Measurements from ENCODE around the gene SPDYC.

The SPDYC gene

DNA sequence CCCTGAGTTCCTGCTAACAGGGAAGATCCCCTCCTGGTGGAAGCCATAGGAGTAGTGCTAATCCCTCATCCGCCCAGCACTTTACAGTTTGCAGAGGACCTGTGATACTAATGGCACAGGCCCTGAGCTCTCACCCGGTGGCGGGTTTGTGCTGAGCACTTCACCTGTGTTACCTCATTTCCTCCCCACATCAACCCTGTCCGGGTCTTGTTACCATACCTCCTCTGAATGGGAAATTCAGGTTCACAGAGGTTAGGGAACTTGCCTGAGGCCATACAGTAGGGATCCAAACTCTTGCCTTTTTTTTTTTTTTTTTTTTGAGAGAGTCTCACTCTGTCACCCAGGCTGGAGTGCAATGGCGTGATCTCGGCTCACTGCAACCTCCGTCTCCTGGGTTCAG, 36.9 kb downstream of the SPDYC start:
- DNase-seq (ENCODE audit: low read depth) = no peak

DNA sequence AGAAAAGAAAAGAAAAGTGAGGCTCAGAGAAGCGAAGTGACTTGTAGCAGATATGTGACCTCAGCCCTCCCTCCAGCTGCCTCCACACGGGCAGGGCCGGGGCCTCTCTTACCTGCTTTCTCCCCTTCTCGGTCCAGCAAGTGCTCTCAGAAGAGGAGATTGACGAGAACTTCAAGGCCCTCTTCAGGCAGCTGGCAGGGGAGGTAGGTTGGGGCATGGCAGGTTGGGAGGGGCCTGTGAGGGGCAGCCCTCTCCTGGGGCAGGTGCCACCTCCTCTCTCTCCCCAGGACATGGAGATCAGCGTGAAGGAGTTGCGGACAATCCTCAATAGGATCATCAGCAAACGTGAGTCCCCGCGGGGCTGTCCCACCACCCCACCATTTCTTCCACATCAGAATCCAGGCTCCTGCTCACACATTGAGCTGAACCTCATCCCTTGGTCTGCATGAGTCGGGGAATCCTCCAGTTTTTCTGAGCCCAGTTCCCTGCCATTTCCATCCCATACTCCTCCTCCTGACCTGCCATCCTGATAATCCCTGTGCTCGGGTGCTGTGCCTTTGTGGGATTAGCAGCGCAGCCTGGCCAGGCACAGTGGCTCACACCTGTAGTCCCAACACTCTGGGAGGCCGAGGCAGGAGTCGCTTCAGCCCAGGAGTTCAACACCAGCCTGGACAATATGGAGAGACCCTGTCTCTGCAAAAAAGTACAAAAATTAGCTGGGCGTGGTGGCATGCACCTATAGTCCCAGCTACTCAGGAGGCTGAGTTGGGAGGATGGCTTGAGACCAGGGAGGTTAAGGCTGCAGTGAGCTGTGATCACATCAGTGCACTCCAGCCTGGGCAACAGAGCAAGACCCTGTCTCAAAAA, 38.1 kb downstream of the SPDYC start:
- no peak for DNase-seq (ENCODE audit: low read depth)

DNA sequence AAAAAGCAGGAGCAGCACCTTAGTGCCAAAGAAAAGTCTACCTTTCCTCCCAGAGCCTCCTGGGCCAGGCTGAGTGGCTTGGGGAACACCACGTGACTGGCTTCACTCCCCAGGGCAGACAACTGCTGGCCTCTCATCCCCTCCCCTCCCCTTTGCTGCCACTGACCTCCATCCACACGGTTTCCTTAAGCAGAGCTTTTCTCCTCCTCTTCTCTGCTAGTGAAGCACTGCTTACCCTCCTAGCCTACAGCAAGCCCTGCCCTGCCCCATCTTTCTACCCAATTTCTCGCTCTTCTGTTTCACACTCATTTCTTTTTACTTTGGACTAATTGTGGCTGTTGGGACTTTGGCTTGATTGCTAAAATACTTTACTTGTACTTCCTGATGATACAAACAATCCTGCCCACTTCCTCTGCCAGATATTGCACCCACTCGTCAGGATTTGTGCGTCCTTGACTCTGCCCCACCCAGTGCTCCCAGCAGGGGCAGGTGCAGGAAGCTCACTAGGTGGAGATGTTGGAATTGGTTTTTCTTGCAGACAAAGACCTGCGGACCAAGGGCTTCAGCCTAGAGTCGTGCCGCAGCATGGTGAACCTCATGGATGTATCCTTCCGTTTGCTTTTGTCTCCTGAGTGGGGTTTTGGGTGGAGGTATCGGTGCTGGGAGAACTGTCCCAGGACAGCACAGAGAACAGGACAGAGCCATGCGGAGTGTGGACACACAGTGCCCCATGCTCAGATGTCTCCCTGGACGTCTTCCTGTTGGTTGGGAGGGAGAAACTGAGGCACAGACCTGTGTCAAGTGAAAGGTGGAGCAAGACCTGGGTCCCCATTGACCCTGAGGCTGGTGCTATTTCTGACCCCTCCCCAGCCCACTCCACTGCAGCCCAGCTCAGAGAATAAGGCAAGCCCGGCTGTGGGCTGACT, 39.0 kb downstream of the SPDYC start:
- DNase-seq (ENCODE audit: low read depth) = no peak

DNA sequence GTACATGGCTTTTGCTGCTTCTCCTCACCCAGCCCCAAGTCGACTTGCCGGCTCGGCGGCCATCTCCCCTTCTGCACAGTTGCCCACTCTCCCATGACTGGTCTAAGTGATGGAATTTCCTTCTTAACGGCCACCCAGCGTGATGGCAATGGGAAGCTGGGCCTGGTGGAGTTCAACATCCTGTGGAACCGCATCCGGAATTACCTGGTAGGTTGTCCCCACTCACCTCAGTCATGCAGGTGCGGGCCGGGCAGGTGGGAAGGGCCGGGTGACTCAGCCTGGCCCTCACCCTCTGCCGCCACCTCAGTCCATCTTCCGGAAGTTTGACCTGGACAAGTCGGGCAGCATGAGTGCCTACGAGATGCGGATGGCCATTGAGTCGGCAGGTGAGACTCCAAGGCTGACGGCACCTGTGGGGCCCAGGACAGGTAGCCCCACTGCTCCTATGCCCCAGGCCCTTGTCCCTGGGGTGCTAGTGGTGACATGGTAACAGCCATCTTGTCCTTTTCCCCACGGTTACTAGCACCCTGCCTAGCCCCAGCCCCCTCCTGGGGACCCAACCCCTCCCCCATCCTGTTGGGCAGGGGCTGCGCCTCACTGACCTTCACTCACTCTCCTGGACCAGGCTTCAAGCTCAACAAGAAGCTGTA, 39.8 kb downstream of the SPDYC start:
- DNase-seq (ENCODE audit: low read depth) = no peak

DNA sequence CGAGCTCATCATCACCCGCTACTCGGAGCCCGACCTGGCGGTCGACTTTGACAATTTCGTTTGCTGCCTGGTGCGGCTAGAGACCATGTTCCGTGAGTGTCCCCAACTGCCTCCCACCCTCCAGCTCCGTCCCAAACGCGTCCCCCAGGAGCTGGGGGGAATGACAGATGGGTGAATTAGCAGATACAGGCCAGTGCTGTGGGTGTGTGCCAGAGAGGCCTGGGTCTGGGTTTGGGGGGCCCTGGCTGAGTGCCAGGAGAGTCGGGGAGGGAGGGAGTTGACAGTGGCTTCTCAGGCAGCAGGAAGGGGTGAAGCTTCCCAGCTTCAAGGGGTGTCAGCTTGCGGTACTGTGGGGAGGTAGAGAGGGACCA, 40.3 kb downstream of the SPDYC start:
- no peak for DNase-seq (ENCODE audit: low read depth)

DNA sequence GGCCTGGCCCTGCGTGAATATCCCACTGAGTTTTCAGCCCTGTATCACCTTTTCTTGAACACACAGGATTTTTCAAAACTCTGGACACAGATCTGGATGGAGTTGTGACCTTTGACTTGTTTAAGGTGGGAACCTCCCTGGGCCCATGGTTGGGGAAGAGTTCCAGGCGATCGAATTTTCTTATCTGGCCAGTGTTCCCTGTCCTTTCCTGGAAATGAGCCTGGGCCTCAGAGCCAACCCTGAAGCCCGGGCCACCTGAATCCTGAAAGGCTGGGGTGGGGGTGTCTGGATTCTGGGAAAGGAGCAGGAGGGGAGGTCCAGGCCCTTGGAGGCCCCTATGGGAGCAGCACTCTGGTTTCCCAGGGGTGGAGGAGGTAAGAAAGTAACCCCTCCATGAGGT, 40.7 kb downstream of the SPDYC start:
- no peak for DNase-seq (ENCODE audit: low read depth)

DNA sequence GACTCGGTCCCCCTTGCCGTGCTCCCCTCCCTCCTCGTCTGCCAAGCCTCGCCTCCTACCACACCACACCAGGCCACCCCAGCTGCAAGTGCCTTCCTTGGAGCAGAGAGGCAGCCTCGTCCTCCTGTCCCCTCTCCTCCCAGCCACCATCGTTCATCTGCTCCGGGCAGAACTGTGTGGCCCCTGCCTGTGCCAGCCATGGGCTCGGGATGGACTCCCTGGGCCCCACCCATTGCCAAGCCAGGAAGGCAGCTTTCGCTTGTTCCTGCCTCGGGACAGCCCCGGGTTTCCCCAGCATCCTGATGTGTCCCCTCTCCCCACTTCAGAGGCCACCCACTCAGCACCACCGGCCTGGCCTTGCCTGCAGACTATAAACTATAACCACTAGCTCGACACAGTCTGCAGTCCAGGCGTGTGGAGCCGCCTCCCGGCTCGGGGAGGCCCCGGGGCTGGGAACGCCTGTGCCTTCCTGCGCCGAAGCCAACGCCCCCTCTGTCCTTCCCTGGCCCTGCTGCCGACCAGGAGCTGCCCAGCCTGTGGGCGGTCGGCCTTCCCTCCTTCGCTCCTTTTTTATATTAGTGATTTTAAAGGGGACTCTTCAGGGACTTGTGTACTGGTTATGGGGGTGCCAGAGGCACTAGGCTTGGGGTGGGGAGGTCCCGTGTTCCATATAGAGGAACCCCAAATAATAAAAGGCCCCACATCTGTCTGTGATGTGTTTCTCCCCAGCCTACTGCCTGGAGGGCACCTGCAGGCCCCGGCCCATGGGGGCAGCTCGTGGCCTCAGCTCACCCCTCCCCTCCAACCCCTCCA, 41.5 kb downstream of the SPDYC start:
- no peak for DNase-seq (ENCODE audit: low read depth)

DNA sequence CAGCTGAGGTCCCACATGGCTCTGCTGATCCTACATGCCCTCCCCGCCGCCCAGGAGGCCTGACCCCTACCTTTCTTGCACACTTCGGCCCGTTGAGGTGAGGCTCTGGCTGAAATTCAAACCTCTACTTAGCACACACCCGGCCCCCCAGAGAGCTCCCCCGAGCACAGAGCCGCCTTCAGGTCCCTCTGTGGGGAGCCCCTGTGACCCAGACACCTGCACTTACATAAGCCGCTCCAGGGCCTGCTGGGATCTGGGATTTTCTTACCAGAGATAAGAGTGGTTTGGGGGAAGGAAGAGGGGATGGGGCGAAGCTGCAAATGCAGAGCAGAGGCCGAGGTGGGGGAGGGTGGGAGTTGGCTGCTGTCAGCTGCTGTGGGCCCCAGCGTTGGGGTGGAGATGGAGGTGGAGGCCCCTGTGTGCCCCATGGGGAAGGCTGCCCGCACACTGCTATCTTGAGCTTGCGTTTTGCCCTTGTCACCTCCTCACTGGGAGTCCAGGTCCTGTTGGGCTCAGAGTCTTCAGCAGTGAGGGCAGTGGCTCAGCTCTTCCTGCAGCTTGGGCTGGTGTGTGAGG, 42.3 kb downstream of the SPDYC start:
- no peak for DNase-seq (ENCODE audit: low read depth)

DNA sequence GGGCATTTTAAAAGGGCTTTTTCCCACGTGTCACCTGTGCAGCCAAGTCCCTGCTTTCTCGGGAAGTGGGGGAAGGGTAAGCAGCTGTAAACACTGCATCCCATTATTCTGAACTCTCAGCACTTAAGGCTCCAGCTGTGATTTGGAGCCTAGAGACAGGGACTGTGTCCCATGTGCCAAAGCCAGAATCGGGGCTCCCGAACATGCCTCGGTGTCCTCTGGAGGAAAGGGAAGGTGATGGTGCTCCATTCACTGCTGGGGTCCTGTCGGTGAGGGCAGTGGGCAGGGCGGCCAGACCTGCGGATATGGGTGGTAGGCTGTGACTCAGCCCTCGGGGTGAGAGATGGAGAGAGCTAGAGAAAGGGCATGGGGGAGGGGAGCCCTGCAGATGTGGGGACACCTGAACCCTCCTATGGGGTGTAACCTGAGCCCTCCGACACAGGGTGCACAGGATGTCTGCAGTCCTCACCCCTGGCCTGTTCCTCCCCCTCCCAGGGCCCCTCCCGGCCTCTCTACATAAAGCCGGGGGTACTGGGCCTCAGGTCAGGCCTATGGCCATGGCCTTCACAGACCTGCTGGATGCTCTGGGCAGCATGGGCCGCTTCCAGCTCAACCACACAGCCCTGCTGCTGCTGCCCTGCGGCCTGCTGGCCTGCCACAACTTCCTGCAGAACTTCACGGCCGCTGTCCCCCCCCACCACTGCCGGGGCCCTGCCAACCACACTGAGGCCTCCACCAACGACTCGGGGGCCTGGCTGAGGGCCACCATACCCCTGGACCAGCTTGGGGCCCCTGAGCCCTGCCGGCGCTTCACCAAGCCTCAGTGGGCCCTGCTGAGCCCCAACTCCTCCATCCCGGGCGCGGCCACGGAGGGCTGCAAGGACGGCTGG, 43.5 kb downstream of the SPDYC start:
- no peak for DNase-seq (ENCODE audit: low read depth)

DNA sequence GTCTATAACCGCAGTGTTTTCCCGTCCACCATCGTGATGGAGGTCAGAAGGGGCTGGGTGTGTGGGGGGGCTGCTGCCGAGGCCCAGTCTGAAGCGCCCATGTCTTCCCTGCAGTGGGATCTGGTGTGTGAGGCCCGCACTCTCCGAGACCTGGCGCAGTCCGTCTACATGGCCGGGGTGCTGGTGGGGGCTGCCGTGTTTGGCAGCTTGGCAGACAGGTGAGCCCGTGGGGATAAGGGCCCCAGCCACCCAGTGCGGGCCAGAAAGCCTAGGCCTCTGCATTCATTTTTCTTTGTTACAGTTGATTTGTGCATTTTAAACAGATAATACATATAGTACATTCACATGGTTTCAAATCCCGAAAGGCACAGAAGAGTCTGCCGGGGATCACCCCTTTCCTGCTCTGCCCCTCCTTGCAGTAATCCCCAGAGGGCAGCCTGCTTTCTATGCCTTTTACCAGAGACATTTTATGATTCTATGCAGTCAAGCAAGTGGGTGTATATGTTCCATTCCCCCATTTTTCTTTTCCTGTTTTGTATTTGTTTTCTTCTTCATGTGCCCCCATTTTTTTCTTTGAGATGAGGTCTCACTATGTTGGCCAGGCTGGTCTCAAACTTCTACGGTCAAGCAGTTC, 44.3 kb downstream of the SPDYC start:
- DNase-seq (ENCODE audit: low read depth) = no peak

DNA sequence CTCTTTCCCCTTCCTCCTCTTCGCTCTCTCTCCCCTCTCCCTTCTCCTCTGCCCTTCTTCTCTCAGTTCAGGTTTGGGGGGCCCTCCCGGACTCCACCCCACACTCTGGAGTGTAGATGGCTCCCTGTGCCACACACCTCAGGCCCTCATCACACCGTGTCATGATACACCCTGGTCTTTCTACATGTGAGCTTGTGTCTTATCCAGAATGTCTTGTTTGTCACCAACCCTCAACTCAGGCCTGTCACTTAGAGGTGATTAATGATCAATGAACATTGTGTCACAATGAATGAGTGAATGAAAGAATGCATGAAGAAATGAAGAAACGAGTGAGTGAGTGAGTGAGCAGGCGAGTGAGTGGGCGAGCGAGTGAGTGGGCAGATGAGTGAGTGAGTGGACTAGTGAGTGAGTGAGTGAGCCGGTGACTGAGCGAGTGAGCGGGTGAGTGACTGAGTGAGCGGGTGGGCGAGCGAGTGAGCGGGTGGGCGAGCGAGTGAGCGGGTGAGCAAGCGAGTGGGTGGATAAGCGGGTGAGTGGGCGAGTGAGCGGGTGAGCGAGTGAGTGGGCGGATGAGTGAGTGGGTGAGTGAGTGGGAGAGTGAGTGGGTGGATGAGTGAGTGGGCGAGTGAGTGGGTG, 45.5 kb downstream of the SPDYC start:
- DNase-seq (ENCODE audit: low read depth) = no peak

DNA sequence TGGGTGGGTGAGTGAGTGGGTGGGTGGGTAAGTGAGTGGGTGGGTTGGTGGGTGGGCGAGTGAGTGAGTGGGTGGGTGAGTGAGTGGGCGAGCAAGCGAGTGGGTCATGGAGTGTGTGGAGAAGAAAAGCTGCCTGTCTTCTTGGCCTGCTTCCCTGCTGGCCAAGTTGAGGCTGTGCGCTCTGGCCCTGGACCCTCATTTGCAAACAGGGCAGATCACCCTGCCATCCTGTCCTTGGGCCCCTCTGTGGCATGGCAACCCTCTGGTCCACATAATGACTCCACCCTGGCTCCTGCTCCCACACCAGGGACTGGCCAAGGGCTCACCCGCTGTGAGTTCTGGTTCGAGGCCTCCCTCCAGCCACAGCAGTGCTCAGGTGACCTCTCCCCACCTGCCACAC, 46.8 kb downstream of the SPDYC start:
- no peak for DNase-seq (ENCODE audit: low read depth)

DNA sequence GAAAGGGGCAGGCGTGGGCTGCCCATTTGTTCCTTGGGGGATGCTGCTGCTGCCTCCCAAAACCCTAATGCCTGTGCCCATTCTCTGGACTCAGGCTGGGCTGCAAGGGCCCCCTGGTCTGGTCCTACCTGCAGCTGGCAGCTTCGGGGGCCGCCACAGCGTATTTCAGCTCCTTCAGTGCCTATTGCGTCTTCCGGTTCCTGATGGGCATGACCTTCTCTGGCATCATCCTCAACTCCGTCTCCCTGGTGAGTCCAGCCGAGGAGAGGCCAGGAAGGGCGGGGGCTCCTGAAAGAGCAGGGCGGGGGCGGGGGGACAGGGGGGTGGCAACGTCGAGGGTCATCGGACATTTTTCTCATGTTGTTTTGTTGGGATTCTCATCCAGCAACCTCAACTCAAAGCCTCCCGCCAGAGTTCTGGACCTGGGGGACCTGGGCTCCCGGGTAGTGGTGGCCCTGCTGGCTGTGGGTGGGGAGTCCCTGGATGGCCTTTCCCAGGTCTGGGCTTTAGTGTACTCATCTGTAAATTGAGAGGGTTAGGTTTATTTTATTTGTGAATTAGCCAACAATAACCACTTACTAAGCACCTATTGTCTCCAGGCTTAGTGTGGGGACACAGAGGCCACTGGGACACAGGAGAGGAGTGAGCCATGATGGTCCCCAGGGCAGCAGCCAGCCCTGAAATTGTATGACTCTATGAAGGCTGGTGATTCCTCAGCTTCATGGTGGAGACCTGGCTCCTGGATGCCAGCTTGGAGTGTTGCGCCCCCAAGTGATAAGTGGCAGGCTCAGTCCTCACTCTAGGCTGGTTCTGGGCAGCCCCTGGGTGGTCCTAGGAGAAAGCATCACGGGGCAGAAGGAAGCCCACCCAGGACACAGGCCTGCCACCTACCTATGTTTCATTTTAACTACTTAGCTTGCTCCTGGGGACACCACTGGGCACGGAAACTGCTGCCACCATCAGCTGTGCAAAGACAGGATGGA, 47.7 kb downstream of the SPDYC start:
- DNase-seq (ENCODE audit: low read depth) = no peak

DNA sequence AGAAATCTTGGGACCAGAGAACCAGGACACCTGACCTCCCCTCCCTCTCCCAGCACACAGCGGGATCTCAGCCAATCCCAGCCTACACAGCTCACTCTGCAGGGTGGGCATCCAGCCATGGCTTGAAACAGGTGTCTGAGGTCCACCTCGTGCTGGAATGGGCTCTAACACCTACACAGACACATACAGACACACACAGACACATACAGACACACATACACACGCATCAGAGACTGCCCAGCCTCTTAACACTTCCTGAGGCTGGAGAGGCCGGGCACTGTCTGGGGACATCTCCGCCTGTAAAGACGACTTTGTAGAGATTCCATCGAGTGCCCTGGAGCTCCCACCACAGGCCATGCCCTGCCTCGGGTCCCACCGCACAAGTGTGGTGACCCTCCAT, 48.4 kb downstream of the SPDYC start:
- DNase-seq (ENCODE audit: low read depth) = no peak

DNA sequence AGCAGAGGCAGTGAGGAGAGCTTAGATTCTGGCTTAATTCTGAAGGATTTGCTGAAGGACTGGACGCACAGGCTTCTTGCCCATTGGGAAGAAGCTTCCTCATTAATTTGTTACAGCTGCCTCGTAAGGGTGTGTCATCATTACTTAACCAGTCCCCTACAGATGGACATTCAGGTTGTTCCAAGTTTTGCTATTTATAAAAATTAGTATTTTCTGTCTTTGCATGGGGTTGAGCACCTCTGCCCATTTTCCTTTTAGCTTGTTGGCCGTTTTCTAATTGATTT, 49.8 kb downstream of the SPDYC start:
- no peak for DNase-seq (ENCODE audit: low read depth)

DNA sequence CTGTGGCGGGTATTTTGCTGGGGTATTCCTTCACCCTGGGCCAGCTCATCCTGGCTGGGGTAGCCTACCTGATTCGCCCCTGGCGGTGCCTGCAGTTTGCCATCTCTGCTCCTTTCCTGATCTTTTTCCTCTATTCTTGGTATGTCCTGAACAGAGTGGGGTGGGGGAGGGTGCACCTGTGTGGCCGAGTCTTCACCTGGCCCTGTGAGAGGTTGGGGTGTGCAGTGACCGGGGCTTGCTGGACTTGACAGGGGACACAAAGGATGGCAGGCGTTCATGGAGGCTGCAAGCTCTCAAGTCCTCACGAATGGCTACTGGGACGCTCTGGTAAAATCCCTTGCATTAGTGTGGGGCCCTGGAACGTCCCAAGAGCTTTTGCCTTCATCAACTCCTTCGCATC, 51.0 kb downstream of the SPDYC start:
- DNase-seq (ENCODE audit: low read depth) = no peak
